NT2/D1 (cell line): Measurements from ENCODE around the gene SRGAP1.

Experiments
- SUZ12 ChIP-seq: IDR thresholded peaks from 2 replicates; pipeline ENCODE4 v1.6.1; 2011; ENCODE audit not compliant: insufficient read length, insufficient read depth; ENCODE audit errors: extremely low read depth
- YY1 ChIP-seq: IDR thresholded peaks from 2 replicates; pipeline ENCODE4 v1.6.1; 2011; ENCODE audit not compliant: insufficient read length, insufficient read depth
- ZNF274 ChIP-seq: IDR thresholded peaks from 2 replicates; pipeline ENCODE4 v1.6.1; 2011; ENCODE audit warnings: mild to moderate bottlenecking, low read depth, low read length

DNA sequence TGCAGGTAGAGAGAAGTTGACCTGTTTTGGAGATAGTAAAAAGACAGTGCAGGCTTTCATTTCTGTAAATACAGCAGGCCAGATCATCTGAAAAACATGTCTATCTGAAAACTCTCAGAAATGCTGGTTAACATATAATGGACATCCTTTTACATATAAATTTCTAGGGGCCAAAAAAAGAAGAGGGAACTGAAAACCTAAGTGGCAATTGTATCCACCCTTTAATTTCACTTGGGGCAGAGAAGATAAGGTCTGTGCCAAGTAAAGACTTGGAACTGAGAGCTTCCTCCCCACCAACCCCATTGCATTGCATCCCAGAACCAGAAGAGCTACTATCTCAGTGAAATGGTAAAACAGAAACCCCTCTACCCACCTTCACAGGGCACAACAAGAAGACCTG lies 141.0 kb downstream of the SRGAP1 start:
- TF ChIP-seq YY1 (no peak), SUZ12 (no peak), ZNF274 (no peak)
